Gastroesophageal sphincter (tissue), 4 donors: ENCODE results near the gene ACOX3. TPM values are rescaled to one million over a fixed set of nuclear protein-coding genes. Genes with fewer than 3 reads are reported as not detected.
"Not testable (repeated sequence)": the region's sequence is repeated elsewhere in the genome, so short reads cannot be mapped to it uniquely, and the experiment has no call there.

Source experiments
- ATAC-seq: fragments of 150-250 bp; one replicate; pipeline ENCODE4 v1.9.1; 2016; ENCODE audit warnings: mild to moderate bottlenecking, moderate library complexity
- H3K27ac ChIP-seq, 4 donors: fragments of 200-600 bp; sonication (generic) in 3 of 4; 1 replicate in 3 of 4; 2 replicates in 1 of 4; pipeline ENCODE4 v1.5.1; 2016 to 2019
- H3K27me3 ChIP-seq: fragments of 200-600 bp; sonication (generic); one replicate; pipeline ENCODE4 v1.5.1; 2019
- H3K36me3 ChIP-seq, 2 donors: fragments of 200-600 bp; sonication (generic); one replicate each; pipeline ENCODE4 v1.5.1; 2019; ENCODE audit warnings: control low read depth in 1 of 2
- H3K4me1 ChIP-seq, 3 donors: fragments of 200-600 bp; sonication (generic); 1 replicate in 2 of 3; 2 replicates in 1 of 3; pipeline ENCODE4 v1.5.1; 2016 to 2019; ENCODE audit warnings: control low read depth in 2 of 3
- H3K4me3 ChIP-seq, 2 donors: fragments of 200-600 bp; sonication (generic); one replicate each; pipeline ENCODE4 v1.5.1; 2019; ENCODE audit warnings: mild to moderate bottlenecking in 1 of 2, moderate library complexity in 1 of 2
- H3K9me3 ChIP-seq, 3 donors: fragments of 200-600 bp; sonication (generic); one replicate each; pipeline ENCODE4 v1.5.1; 2017 to 2019; ENCODE audit warnings: control low read depth in 2 of 3
- CTCF ChIP-seq, 4 experiments: fragments of 200-600 bp in 2 of 4; fragments of 450-650 bp in 2 of 4; sonication (generic) in 1 of 4; IDR thresholded peaks; one replicate each; pipeline ENCODE4 v1.5.1; 2017 to 2019; ENCODE audit warnings: antibody characterized with exemption in 4 of 4, mild to moderate bottlenecking in 2 of 4, moderate library complexity in 2 of 4
- EP300 ChIP-seq: sonication (generic); formaldehyde crosslinking; IDR thresholded peaks from one replicate; pipeline ENCODE4 v1.6.1; 2017; ENCODE audit warnings: antibody characterized with exemption, mild to moderate bottlenecking
- POLR2A ChIP-seq, 2 donors: fragments of 450-650 bp; IDR thresholded peaks; one replicate each; pipeline ENCODE4 v1.6.1; 2017; ENCODE audit warnings: antibody characterized with exemption in 2 of 2, mild to moderate bottlenecking in 2 of 2, moderate library complexity in 1 of 2
- POLR2AphosphoS5 ChIP-seq: sonication (generic); formaldehyde crosslinking; IDR thresholded peaks from one replicate; pipeline ENCODE4 v1.6.1; 2017; ENCODE audit warnings: antibody characterized with exemption
- WGBS, 2 donors: methylation state at CpG; one replicate each; pipeline ENCODE4 v1.1.5; 2018; ENCODE audit warnings: low coverage in 1 of 2; 5-methylcytosine and 5-hydroxymethylcytosine counted together
- total RNA-seq, 4 donors: library from RNA; depleted of rRNA; stranded (reverse); fragments of >200 nt; gene quantifications; one replicate each; pipeline ENCODE4 v1.1.0, GENCODE V29; 2016

ACOX3 gene
- total RNA-seq, 4 donors from 2014 or later: 21.5 to 79.5 (median 37.1) TPM

DNA sequence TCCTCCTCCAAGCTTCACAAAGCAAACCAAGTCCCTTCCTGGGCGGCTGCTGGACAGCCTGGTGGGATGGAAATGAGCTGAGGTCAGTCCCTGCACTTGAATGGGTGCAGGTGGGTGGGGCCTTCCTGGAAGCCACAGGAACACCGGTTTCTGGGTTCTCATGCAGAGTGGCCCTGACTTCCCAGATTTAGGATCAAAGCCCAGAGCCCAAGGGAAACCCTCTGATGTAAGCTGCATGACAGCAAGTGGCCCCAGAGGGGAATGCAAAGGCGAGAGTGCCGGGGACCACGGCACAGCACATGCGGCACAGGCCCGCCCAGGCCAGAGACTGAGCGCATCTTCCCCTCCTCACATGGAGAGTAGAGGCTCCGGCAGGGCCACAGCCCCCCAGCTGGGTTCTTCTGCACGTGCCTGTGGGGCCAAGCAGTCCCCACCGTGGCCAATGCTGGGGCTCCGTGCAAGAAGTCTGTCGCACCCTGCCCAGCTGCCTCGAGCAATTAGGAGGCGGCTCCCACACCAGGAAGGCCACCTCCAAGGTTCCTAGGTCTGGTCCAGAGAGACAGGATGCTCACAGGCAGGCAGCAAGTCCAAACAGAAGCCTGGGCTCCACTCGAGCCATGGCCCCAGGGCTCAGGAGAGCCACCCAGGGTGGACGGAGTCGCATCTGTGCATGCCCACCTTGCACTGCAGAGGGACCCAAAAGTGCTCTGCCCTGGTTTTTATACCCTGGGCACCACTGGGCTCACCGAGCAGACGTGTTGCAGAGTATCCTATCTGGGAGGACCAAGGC lies 88.0 kb downstream of the ACOX3 start:
- no peak for TF ChIP-seq EP300
- TF ChIP-seq POLR2A (IDR thresholded peaks at IDR 0.05): no peak
- TF ChIP-seq POLR2AphosphoS5: no peak
- TF ChIP-seq CTCF (IDR thresholded peaks at IDR 0.05): no peak
- peak; percentile 10 for ATAC-seq
- no peaks in the 10 kb centered on the region for H3K36me3 ChIP-seq
- peak overlapping the region in 1 of 4 donors; percentile 30 for H3K27ac ChIP-seq
- no peak overlapping the region for H3K4me3 ChIP-seq
- no peaks in the 10 kb centered on the region for H3K27me3 ChIP-seq
- WGBS, 2 donors: 70% methylated on average over 2 of the region's 20 CpGs; no CpG with 5 or more reads in 1 of the 2 donors
- no peaks in the 10 kb centered on the region for H3K9me3 ChIP-seq
- H3K4me1 ChIP-seq: peaks cover 0 to 55% (median 14%) of the 10 kb centered on the region in 3 donors

DNA sequence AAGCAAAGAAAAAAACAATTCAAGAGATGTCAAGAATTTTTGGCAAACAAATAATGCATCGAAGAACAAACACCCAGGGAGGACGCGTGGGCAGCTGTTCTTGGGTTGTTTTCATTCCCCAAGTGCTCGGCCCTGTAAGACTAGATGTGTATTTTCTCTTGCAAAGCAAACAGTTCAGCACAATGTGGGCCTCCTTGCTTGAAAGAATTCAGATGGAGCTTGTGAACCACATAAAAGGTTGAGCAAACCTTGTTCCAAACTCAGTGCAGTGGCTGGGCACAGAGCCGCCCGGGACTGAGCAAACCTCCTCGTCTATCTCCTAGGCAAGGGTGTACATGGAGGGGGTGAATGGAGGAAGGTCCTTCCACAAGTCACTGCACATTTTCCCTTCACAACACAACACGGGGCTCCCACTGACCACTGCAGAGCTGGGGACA lies 88.6 kb downstream of the ACOX3 start:
- peak; percentile 53 for ATAC-seq
- H3K4me1 ChIP-seq: peaks cover 0 to 53% (median 14%) of the 10 kb centered on the region in 3 donors
- TF ChIP-seq EP300: no peak
- H3K4me3 ChIP-seq: no peak overlapping the region
- WGBS, 2 donors: 28% methylated on average over 4 to 7 of the region's 8 CpGs
- H3K9me3 ChIP-seq: no peaks in the 10 kb centered on the region
- peak overlapping the region in 1 of 4 donors; percentile 30 for H3K27ac ChIP-seq
- no peaks in the 10 kb centered on the region for H3K36me3 ChIP-seq
- no peaks in the 10 kb centered on the region for H3K27me3 ChIP-seq

GRCh38 chr4:8350841-8351461 lies 89.6 kb downstream of the ACOX3 start:
- Histone ChIP-seq H3K27ac (no peak overlapping the region), H3K36me3 (no peaks in the 10 kb centered on the region), H3K4me1 (peaks cover 0 to 43% (median 11%) of the 10 kb centered on the region in 3 donors), H3K9me3 (no peaks in the 10 kb centered on the region), H3K27me3 (no peaks in the 10 kb centered on the region), H3K4me3 (no peak overlapping the region)
- TF ChIP-seq EP300 (no peak), POLR2A (IDR thresholded peaks at IDR 0.05) (no peak), CTCF (IDR thresholded peaks at IDR 0.05) (no peak), POLR2AphosphoS5 (no peak)
- 100% methylated on average over 1 of the region's 19 CpGs; no CpG with 5 or more reads in 1 of the 2 donors for WGBS, 2 donors
- no peak for ATAC-seq

DNA sequence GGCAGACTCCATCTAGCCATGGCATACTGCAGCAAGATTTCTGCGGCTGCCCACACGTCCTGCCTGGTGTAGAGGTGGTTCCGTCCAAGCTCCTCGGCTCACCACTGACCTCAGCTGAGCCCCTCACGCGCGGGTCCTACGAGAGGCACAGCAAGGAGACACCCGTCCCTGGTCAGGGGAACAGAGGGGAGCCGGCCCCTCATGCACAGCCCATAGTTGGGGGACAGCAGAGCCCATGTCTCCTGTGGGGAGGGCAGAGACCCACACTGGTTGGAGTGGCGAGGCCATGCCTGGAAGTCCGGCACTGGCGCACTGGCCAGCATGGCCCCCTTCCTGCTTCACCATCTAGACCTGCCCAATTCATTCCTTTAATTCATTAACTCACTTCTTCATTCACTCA lies 90.2 kb downstream of the ACOX3 start:
- WGBS, 2 donors: 90% methylated on average over 2 of the region's 13 CpGs; no CpG with 5 or more reads in 1 of the 2 donors
- no peak overlapping the region for H3K27ac ChIP-seq
- no peak overlapping the region for H3K4me3 ChIP-seq
- H3K4me1 ChIP-seq: peaks cover 0 to 37% (median 6%) of the 10 kb centered on the region in 3 donors
- no peaks in the 10 kb centered on the region for H3K9me3 ChIP-seq
- no peaks in the 10 kb centered on the region for H3K36me3 ChIP-seq
- ATAC-seq: no peak
- H3K27me3 ChIP-seq: no peaks in the 10 kb centered on the region
- TF ChIP-seq POLR2AphosphoS5 (no peak), POLR2A (IDR thresholded peaks at IDR 0.05) (no peak), CTCF (IDR thresholded peaks at IDR 0.05) (no peak), EP300 (no peak)

DNA sequence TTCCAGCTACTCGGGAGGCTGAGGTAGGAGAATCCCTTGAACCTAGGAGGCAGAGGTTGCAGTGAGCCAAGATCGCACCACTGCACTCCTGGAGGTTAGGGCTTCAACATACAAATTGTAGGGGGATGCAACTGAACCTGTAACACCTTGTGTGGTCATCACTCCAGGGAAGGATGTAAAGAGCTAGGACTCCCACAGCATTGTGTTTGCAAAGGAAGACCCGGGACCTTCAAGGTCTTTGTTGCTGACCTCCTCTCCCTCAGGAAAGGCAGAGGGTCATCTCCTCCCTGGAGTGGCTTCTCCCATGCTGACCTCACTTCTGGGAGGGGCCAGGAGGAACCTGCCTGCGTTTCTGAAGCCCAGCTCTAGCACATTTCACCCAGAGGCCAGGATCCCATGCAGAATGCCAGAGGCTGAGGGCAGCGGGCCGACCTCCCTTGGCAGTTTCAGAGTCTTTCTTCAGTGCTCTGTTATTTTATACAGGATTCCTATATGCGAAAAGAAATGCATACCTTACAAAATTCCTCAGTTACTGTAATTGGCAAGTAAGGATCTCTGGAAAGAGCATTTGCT lies 90.8 kb downstream of the ACOX3 start:
- TF ChIP-seq CTCF (IDR thresholded peaks at IDR 0.05): no peak
- no peak for TF ChIP-seq POLR2AphosphoS5
- TF ChIP-seq EP300: no peak
- no peak for TF ChIP-seq POLR2A (IDR thresholded peaks at IDR 0.05)

GRCh38 chr4:8349236-8349635 lies 91.3 kb downstream of the ACOX3 start:
- H3K27ac ChIP-seq, H3K4me3 ChIP-seq, H3K27me3 ChIP-seq, H3K36me3 ChIP-seq, H3K9me3 ChIP-seq, ATAC-seq: not testable (repeated sequence)
- 92 to 100% methylated on average over 2 of the region's 11 CpGs for WGBS, 2 donors
- peaks cover 0 to 31% (median 6%) of the 10 kb centered on the region in 3 donors for H3K4me1 ChIP-seq

More for the DNA sequence above, 90.8 kb downstream of the ACOX3 start:
- WGBS, 2 donors: 85 to 90% methylated on average over 3 to 5 of the region's 7 CpGs
- H3K27ac ChIP-seq: no peak overlapping the region
- H3K4me1 ChIP-seq: peaks cover 0 to 31% (median 6%) of the 10 kb centered on the region in 3 donors
- no peak overlapping the region for H3K4me3 ChIP-seq
- H3K36me3 ChIP-seq: no peaks in the 10 kb centered on the region
- H3K27me3 ChIP-seq: no peaks in the 10 kb centered on the region
- ATAC-seq: no peak
- H3K9me3 ChIP-seq: no peaks in the 10 kb centered on the region
